ENCODE measurements around the gene SDR39U1.

GRCh38 chr14:24406416-24406815, 36.2 kb downstream of the SDR39U1 start:
- TF ChIP-seq CTCF (IDR thresholded peaks at IDR 0.05) (no peak), EP300 (IDR thresholded peaks at IDR 0.05) (no peak), POLR2A (IDR thresholded peaks at IDR 0.05) (no peak)
